Skeletal muscle satellite cell (primary cell): Measurements from ENCODE around the gene PHF21A.
"Not testable (repeated sequence)": the region's sequence is repeated elsewhere in the genome, so short reads cannot be mapped to it uniquely, and the experiment has no call there.

Experiments used
- H3K27me3 ChIP-seq: 2 replicates; pipeline ENCODE4 v1.7.0; 2013; ENCODE audit warnings: low read length; ENCODE audit not compliant: control insufficient read depth, insufficient read depth
- H3K36me3 ChIP-seq: 2 replicates; pipeline ENCODE4 v1.7.0; 2013; ENCODE audit warnings: mild to moderate bottlenecking, control low read depth, low read length; ENCODE audit not compliant: insufficient read depth
- H3K4me1 ChIP-seq: 2 replicates; pipeline ENCODE4 v1.7.0; 2013; ENCODE audit warnings: low read length; ENCODE audit not compliant: control insufficient read depth, insufficient read depth
- H3K4me2 ChIP-seq: 2 replicates; pipeline ENCODE4 v1.7.0; 2013; ENCODE audit warnings: mild to moderate bottlenecking, low read length
- H3K4me3 ChIP-seq: 2 replicates; pipeline ENCODE4 v1.7.0; 2013; ENCODE audit warnings: low read length
- H3K9ac ChIP-seq: 2 replicates; pipeline ENCODE4 v1.7.0; 2013; ENCODE audit warnings: mild to moderate bottlenecking, low read depth, low read length, moderate library complexity
- H3K9me3 ChIP-seq: replicated peaks from 2 replicates; pipeline ENCODE4 v1.7.0; 2013; ENCODE audit warnings: mild to moderate bottlenecking, control low read depth, low read length

Gene PHF21A

GRCh38 chr11:45915446-45915845 is 205.8 kb downstream of the PHF21A start:
- H3K36me3 ChIP-seq, result peaks cover 38% of the 10 kb centered on the region
- peaks cover 5% of the 10 kb centered on the region for H3K4me1 ChIP-seq
- H3K4me2 ChIP-seq, result no peak overlapping the region
- H3K4me3 ChIP-seq, result no peak overlapping the region
- H3K27me3 ChIP-seq, result no peaks in the 10 kb centered on the region
- H3K9ac ChIP-seq, result no peak overlapping the region
- no peaks in the 10 kb centered on the region for H3K9me3 ChIP-seq

- Histone ChIP-seq H3K27me3 (no peaks in the 10 kb centered on the region), H3K4me1 (peaks cover 5% of the 10 kb centered on the region), H3K4me2 (no peak overlapping the region), H3K36me3 (peaks cover 46% of the 10 kb centered on the region), H3K9me3 (no peaks in the 10 kb centered on the region), H3K4me3 (no peak overlapping the region), H3K9ac (no peak overlapping the region)
These were observed 207.2 kb downstream of the PHF21A start for GRCh38 chr11:45913942-45914635.

GRCh38 chr11:45913514-45913913 is 207.7 kb downstream of the PHF21A start:
- H3K36me3 ChIP-seq, result peaks cover 46% of the 10 kb centered on the region
- peaks cover 5% of the 10 kb centered on the region for H3K4me1 ChIP-seq
- H3K9ac ChIP-seq, result no peak overlapping the region
- H3K4me3 ChIP-seq, result no peak overlapping the region
- no peaks in the 10 kb centered on the region for H3K27me3 ChIP-seq
- H3K9me3 ChIP-seq, result no peaks in the 10 kb centered on the region
- no peak overlapping the region for H3K4me2 ChIP-seq

- Histone ChIP-seq H3K9ac (no peak overlapping the region), H3K4me2 (no peak overlapping the region), H3K4me3 (no peak overlapping the region), H3K9me3 (no peaks in the 10 kb centered on the region), H3K4me1 (no peaks in the 10 kb centered on the region), H3K27me3 (no peaks in the 10 kb centered on the region), H3K36me3 (peaks cover 46% of the 10 kb centered on the region)
These were observed 210.6 kb downstream of the PHF21A start for GRCh38 chr11:45910623-45911022.

- no peaks in the 10 kb centered on the region for H3K27me3 ChIP-seq
- H3K9me3 ChIP-seq, result no peaks in the 10 kb centered on the region
- no peak overlapping the region for H3K9ac ChIP-seq
- H3K4me2 ChIP-seq, result no peak overlapping the region
- H3K36me3 ChIP-seq, result peaks cover 39% of the 10 kb centered on the region
- H3K4me3 ChIP-seq, result no peak overlapping the region
- no peaks in the 10 kb centered on the region for H3K4me1 ChIP-seq
These were observed 211.4 kb downstream of the PHF21A start for GRCh38 chr11:45909594-45910475.

- peaks cover 20% of the 10 kb centered on the region for H3K36me3 ChIP-seq
- H3K9ac ChIP-seq, result no peak overlapping the region
- no peaks in the 10 kb centered on the region for H3K4me1 ChIP-seq
- H3K27me3 ChIP-seq, result no peaks in the 10 kb centered on the region
- no peak overlapping the region for H3K4me2 ChIP-seq
- no peak overlapping the region for H3K4me3 ChIP-seq
- H3K9me3 ChIP-seq, result no peaks in the 10 kb centered on the region
These were observed 213.3 kb downstream of the PHF21A start for GRCh38 chr11:45907911-45908370.

GRCh38 chr11:45906965-45907611 is 214.2 kb downstream of the PHF21A start, which contains the start of gene FREY1:
TSS of gene FREY1 (minus strand) at chr11:45907271. CDS start at chr11:45907245, 26 bp downstream.
- H3K9me3 ChIP-seq, result no peaks in the 10 kb centered on the region
- H3K4me1 ChIP-seq, result no peaks in the 10 kb centered on the region
- H3K4me3 ChIP-seq, result no peak within 1 kb of the TSS
- H3K4me2 ChIP-seq, result no peak within 1 kb of the TSS
- no peaks in the 10 kb centered on the region for H3K27me3 ChIP-seq
- H3K36me3 ChIP-seq, result peaks cover 20% of the 10 kb centered on the region
- no peak within 1 kb of the TSS for H3K9ac ChIP-seq

GRCh38 chr11:45906096-45906682 is 215.1 kb downstream of the PHF21A start:
- peaks cover 15% of the 10 kb centered on the region for H3K36me3 ChIP-seq
- H3K4me2 ChIP-seq, result no peak overlapping the region
- peaks cover 4% of the 10 kb centered on the region for H3K27me3 ChIP-seq
- H3K9me3 ChIP-seq, result no peaks in the 10 kb centered on the region
- no peak overlapping the region for H3K4me3 ChIP-seq
- H3K4me1 ChIP-seq, result no peaks in the 10 kb centered on the region
- H3K9ac ChIP-seq, result no peak overlapping the region

- not testable (repeated sequence) for H3K9me3 ChIP-seq, H3K27me3 ChIP-seq, H3K9ac ChIP-seq, H3K36me3 ChIP-seq, H3K4me1 ChIP-seq, H3K4me2 ChIP-seq, H3K4me3 ChIP-seq
These were observed 215.7 kb downstream of the PHF21A start for GRCh38 chr11:45905576-45905975.

- Histone ChIP-seq H3K4me3 (no peak overlapping the region), H3K9me3 (no peaks in the 10 kb centered on the region), H3K4me2 (no peak overlapping the region), H3K9ac (no peak overlapping the region), H3K27me3 (peaks cover 13% of the 10 kb centered on the region), H3K4me1 (peaks cover 9% of the 10 kb centered on the region), H3K36me3 (peaks cover 7% of the 10 kb centered on the region)
These were observed 216.2 kb downstream of the PHF21A start for GRCh38 chr11:45905095-45905494.

GRCh38 chr11:45904309-45904915 is 216.8 kb downstream of the PHF21A start:
- Histone ChIP-seq H3K9me3 (no peaks in the 10 kb centered on the region), H3K36me3 (peaks cover under 1% of the 10 kb centered on the region), H3K4me2 (no peak overlapping the region), H3K4me3 (no peak overlapping the region), H3K4me1 (peaks cover 12% of the 10 kb centered on the region), H3K27me3 (peaks cover 13% of the 10 kb centered on the region), H3K9ac (no peak overlapping the region)
